ENCODE data around the gene C20orf204. TPM values are rescaled to one million over a fixed set of nuclear protein-coding genes. Genes with fewer than 3 reads are reported as not detected.
"Not testable (repeated sequence)": the region's sequence is repeated elsewhere in the genome, so short reads cannot be mapped to it uniquely, and the experiment has no call there.

The C20orf204 gene, protein sequence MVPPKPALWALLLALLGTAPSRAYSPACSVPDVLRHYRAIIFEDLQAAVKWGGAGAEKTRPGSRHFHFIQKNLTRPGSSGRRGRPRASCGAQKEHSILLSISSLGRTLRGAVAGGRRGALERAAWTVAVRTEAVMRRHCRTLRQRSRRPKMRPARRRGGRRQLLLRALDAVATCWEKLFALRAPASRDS
- 10 to 100 TPM; 28.6 to 35.6 TPM for total RNA-seq

DNA sequence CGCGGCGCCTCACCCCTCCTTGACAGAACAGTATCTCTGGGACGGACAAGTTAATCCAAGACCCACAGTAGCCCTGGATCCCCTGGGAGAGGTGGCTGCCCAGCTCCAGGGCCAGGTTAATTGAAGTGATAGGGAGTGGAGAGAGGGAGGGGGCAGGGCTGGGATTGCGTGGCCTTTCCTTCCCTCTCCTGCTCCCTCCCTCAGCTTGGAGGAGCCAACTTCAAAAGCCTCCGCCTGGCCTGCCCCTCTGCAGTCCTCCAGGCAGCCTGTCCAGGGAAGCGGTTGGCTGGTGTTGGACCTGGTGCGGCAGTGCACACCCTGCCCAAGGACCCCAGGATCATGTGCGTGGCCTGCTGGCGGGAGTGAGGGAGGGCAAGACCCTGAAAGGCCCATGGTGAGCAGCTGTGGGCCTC is at the start of gene C20orf204:
TSS of gene C20orf204 (plus strand) at position 250 of the 413 bp plus-strand sequence. CDS start at position 392, 142 bp downstream.
- DNase-seq (no peak), ATAC-seq (replicated peaks in 1 of 2) (no peak)
- Mint-ChIP-seq H3K27me3 (ENCODE audit: low read depth) (no peaks in the 10 kb centered on the region), H3K9me3 (no peaks in the 10 kb centered on the region), H3K4me1 (ENCODE audit: low read depth) (peaks cover 63% of the 10 kb centered on the region), H3K27ac (peak within 1 kb of the TSS; percentile 81), H3K36me3 (ENCODE audit: insufficient read depth in 2 of 2) (peaks cover 0 to 5% of the 10 kb centered on the region in 2 donors), H3K4me3 (peak within 1 kb of the TSS; percentile 85 to 88)

GRCh38 chr20:64000906-64001305 is 35.1 kb upstream of the C20orf204 start:
- H3K27me3 Mint-ChIP-seq (ENCODE audit: low read depth): no peaks in the 10 kb centered on the region
- no peak overlapping the region for H3K4me3 Mint-ChIP-seq
- no peak overlapping the region for H3K27ac Mint-ChIP-seq
- peaks cover 11 to 21% of the 10 kb centered on the region in 2 donors for H3K36me3 Mint-ChIP-seq (ENCODE audit: insufficient read depth in 2 of 2)
- peaks cover 14% of the 10 kb centered on the region for H3K4me1 Mint-ChIP-seq (ENCODE audit: low read depth)
- H3K9me3 Mint-ChIP-seq: no peaks in the 10 kb centered on the region
- DNase-seq (no peak), ATAC-seq (replicated peaks in 1 of 2) (no peak)

- DNase-seq (no peak), ATAC-seq (replicated peaks in 1 of 2) (peak in 1 of 2 donors; percentile 64)
- Mint-ChIP-seq H3K27ac (no peak overlapping the region), H3K27me3 (ENCODE audit: low read depth) (no peaks in the 10 kb centered on the region), H3K4me1 (ENCODE audit: low read depth) (peaks cover 14% of the 10 kb centered on the region), H3K36me3 (ENCODE audit: insufficient read depth in 2 of 2) (peaks cover 11 to 21% of the 10 kb centered on the region in 2 donors), H3K4me3 (no peak overlapping the region), H3K9me3 (no peaks in the 10 kb centered on the region)
These were observed 34.4 kb upstream of the C20orf204 start for GRCh38 chr20:64001607-64002011.

- Mint-ChIP-seq H3K36me3 (ENCODE audit: insufficient read depth in 2 of 2) (peaks cover 12 to 27% of the 10 kb centered on the region in 2 donors), H3K9me3 (peaks cover 2 to 3% of the 10 kb centered on the region in 2 donors), H3K27me3 (ENCODE audit: low read depth) (no peaks in the 10 kb centered on the region), H3K4me3 (no peak overlapping the region), H3K27ac (no peak overlapping the region), H3K4me1 (ENCODE audit: low read depth) (peaks cover 30% of the 10 kb centered on the region)
- DNase-seq (no peak), ATAC-seq (replicated peaks in 1 of 2) (no peak)
These were observed 31.8 kb upstream of the C20orf204 start for GRCh38 chr20:64003960-64004725.

- ATAC-seq (replicated peaks in 1 of 2) (no peak), DNase-seq (no peak)
- Mint-ChIP-seq H3K27me3 (ENCODE audit: low read depth) (no peaks in the 10 kb centered on the region), H3K4me1 (ENCODE audit: low read depth) (peaks cover 42% of the 10 kb centered on the region), H3K27ac (no peak overlapping the region), H3K9me3 (peaks cover 2 to 4% of the 10 kb centered on the region in 2 donors), H3K36me3 (ENCODE audit: insufficient read depth in 2 of 2) (peaks cover 18 to 33% of the 10 kb centered on the region in 2 donors), H3K4me3 (no peak overlapping the region)
These were observed 30.6 kb upstream of the C20orf204 start for GRCh38 chr20:64005394-64005793.

DNA sequence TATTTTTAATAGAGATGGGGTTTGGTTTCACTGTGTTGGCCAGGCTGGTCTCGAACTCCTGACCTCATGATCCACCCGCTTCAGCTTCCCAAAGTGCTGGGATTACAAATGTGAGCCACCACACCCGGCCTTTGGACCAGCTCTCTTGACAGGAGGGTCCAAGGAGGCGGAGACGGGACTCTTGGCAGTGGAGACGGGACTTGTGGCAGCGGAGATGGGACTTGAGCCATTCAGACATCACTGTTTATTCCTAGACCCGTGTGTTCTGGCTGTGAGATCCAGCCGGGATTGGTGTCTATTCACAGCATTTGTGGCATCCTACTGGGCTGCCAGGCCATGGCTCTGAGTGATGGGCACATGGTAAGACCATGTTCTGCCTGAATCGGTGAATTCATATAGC is 29.5 kb upstream of the C20orf204 start:
- H3K27ac Mint-ChIP-seq: no peak overlapping the region

GRCh38 chr20:64006902-64007301 is 29.1 kb upstream of the C20orf204 start:
- H3K9me3 Mint-ChIP-seq: peaks cover 2 to 4% of the 10 kb centered on the region in 2 donors
- H3K36me3 Mint-ChIP-seq (ENCODE audit: insufficient read depth in 2 of 2): peaks cover 15 to 37% of the 10 kb centered on the region in 2 donors
- H3K4me1 Mint-ChIP-seq (ENCODE audit: low read depth): peaks cover 49% of the 10 kb centered on the region
- H3K4me3 Mint-ChIP-seq: no peak overlapping the region
- DNase-seq (no peak), ATAC-seq (replicated peaks in 1 of 2) (peak in 1 of 2 donors; percentile 6)
- H3K27me3 Mint-ChIP-seq (ENCODE audit: low read depth): no peaks in the 10 kb centered on the region
- H3K27ac Mint-ChIP-seq: no peak overlapping the region

More for the DNA sequence above, 29.5 kb upstream of the C20orf204 start:
- Mint-ChIP-seq H3K4me3 (no peak overlapping the region), H3K36me3 (ENCODE audit: insufficient read depth in 2 of 2) (peaks cover 18 to 40% of the 10 kb centered on the region in 2 donors), H3K27me3 (ENCODE audit: low read depth) (no peaks in the 10 kb centered on the region), H3K9me3 (peaks cover 2 to 4% of the 10 kb centered on the region in 2 donors), H3K4me1 (ENCODE audit: low read depth) (peaks cover 51% of the 10 kb centered on the region)
- DNase-seq (no peak), ATAC-seq (replicated peaks in 1 of 2) (no peak)

DNA sequence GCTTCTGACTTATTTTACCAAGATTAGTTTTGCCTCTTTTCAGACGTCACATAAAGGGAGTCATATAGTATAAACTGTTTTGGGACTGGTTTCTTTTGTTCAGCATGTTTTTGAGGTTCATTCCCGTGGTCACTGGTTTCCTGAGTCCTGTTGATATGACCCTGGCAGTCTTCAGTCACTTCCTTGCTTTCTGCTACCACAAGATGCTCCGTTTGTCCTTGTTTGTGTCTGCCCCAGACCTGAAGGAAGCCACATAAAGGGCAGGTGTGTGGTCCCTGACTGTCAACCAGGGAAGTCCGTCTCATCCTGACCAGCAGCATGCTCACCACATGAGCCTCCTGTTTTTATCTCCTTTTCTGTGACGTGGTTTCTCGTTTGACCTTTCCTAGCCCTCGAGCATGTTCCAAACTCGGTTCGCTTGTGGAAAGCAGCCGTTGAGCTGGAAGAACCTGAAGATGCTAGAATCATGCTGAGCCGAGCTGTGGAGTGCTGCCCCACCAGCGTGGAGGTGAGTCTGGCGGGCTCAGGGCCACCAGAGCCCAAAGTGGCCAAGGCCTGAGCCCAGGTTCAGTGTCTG is 26.1 kb upstream of the C20orf204 start:
- H3K27me3 Mint-ChIP-seq (ENCODE audit: low read depth): no peaks in the 10 kb centered on the region
- H3K27ac Mint-ChIP-seq: peak overlapping the region; percentile 5
- H3K36me3 Mint-ChIP-seq (ENCODE audit: insufficient read depth in 2 of 2): peaks cover 17 to 49% of the 10 kb centered on the region in 2 donors
- ATAC-seq (replicated peaks in 1 of 2) (peak; percentile 59 to 68), DNase-seq (peak; percentile 20 to 37)
- H3K4me3 Mint-ChIP-seq: peak overlapping the region; percentile 9 to 53
- peaks cover 63% of the 10 kb centered on the region for H3K4me1 Mint-ChIP-seq (ENCODE audit: low read depth)
- peaks cover 2 to 4% of the 10 kb centered on the region in 2 donors for H3K9me3 Mint-ChIP-seq

DNA sequence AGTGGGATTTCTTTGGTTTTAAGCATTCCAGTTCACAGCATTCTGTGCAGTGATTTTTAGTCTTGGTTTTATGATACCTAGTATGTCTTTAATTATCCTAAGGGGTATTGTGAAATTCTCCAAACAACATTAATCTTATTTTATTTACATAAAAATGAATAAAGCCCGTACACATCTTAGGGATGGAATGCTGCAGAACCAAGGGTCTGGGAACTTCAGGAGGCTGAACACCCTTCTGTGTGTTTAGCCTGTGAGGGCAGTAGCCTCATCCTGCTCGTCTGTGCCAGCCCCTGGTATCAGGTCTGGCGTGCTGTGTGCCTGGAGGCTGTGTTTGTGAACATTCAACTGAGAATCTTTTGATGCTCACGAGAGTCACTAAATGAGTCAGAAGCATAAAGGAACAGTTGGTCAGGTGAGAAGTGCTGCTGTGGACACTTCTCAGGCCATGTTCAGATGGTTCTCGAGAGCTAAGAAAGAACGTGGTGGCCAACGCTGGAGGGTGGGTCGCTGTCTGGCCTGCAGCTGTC is 25.2 kb upstream of the C20orf204 start:
- ATAC-seq (replicated peaks in 1 of 2) (peak; percentile 61 to 71), DNase-seq (peak in 1 of 2 donors; percentile 44)
- peaks cover 2 to 4% of the 10 kb centered on the region in 2 donors for H3K9me3 Mint-ChIP-seq
- H3K27ac Mint-ChIP-seq: peak overlapping the region; percentile 70
- H3K27me3 Mint-ChIP-seq (ENCODE audit: low read depth): no peaks in the 10 kb centered on the region
- peaks cover 55% of the 10 kb centered on the region for H3K4me1 Mint-ChIP-seq (ENCODE audit: low read depth)
- peaks cover 18 to 56% of the 10 kb centered on the region in 2 donors for H3K36me3 Mint-ChIP-seq (ENCODE audit: insufficient read depth in 2 of 2)
- H3K4me3 Mint-ChIP-seq: peak overlapping the region; percentile 59 to 65

- DNase-seq (no peak), ATAC-seq (replicated peaks in 1 of 2) (peak; percentile 43 to 50)
- Mint-ChIP-seq H3K4me3 (peak overlapping the region; percentile 59 to 65), H3K27ac (peak overlapping the region; percentile 70), H3K4me1 (ENCODE audit: low read depth) (peaks cover 55% of the 10 kb centered on the region), H3K27me3 (ENCODE audit: low read depth) (no peaks in the 10 kb centered on the region), H3K36me3 (ENCODE audit: insufficient read depth in 2 of 2) (peaks cover 18 to 58% of the 10 kb centered on the region in 2 donors), H3K9me3 (peaks cover 2 to 4% of the 10 kb centered on the region in 2 donors)
These were observed 24.6 kb upstream of the C20orf204 start for GRCh38 chr20:64011366-64011779.

DNA sequence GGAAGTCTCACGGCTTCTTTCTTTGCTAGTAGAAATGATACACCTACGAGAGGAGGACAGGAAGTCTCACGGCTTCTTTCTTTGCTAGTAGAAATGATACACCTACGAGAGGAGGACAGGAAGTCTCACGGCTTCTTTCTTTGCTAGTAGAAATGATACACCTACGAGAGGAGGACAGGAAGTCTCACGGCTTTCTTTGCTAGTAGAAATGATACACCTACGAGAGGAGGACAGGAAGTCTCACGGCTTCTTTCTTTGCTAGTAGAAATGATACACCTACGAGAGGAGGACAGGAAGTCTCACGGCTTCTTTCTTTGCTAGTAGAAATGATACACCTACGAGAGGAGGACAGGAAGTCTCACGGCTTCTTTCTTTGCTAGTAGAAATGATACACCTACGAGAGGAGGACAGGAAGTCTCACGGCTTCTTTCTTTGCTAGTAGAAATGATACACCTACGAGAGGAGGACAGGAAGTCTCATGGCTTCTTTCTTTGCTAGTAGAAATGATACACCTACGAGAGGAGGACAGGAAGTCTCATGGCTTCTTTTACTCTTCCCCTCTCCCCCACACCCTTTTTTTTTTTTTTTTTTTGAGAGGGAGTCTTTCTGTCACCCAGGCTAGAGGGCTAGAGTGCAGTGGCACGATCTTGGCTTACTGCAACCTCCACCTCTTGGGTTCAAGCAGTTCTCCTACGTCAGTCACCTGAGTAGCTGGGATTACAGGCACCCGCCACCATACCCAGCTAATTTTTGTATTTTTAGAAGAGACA is 23.4 kb upstream of the C20orf204 start:
- Mint-ChIP-seq H3K4me1 (ENCODE audit: low read depth) (peaks cover 57% of the 10 kb centered on the region), H3K27ac (peak overlapping the region; percentile 90), H3K4me3 (peak overlapping the region; percentile 72 to 75), H3K36me3 (ENCODE audit: insufficient read depth in 2 of 2) (peaks cover 19 to 62% of the 10 kb centered on the region in 2 donors)
- not testable (repeated sequence) for ATAC-seq (replicated peaks in 1 of 2); H3K27me3 Mint-ChIP-seq (ENCODE audit: low read depth); DNase-seq; H3K9me3 Mint-ChIP-seq

DNA sequence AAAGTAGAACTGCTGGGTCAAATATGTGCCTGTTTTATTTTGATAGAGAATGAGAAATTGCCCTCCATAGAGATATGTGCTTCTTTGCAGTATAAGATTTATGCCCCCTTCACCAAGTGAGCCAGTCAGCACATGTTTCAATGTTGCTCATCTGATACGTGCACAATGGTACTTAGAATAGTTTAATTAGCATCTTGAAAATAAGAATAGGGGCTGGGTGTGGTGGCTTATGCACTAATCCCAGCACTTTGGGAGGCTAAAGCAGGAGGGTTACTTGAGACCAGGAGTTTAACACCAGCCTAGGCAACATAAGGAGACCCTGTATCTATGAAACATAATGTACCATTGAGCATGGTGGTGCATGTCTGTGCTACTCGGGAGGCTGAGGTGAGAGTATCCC is 20.3 kb upstream of the C20orf204 start:
- H3K27ac Mint-ChIP-seq: peak overlapping the region; percentile 22
- ATAC-seq (replicated peaks in 1 of 2) (no peak), DNase-seq (no peak)
- peaks cover 14 to 49% of the 10 kb centered on the region in 2 donors for H3K36me3 Mint-ChIP-seq (ENCODE audit: insufficient read depth in 2 of 2)
- H3K4me3 Mint-ChIP-seq: no peak overlapping the region
- no peaks in the 10 kb centered on the region for H3K27me3 Mint-ChIP-seq (ENCODE audit: low read depth)
- H3K4me1 Mint-ChIP-seq (ENCODE audit: low read depth): peaks cover 36% of the 10 kb centered on the region
- H3K9me3 Mint-ChIP-seq: no peaks in the 10 kb centered on the region

All from activated T-cell treated with anti-CD3 and anti-CD28 coated beads, Interleukin-2, amount 50 U/mL, for 72 hours (primary cell).